Eye (tissue), 1 donor: ENCODE results near the gene GJB1.
A peak's percentile ranks its signal among the peaks of the same experiment; 100 is the strongest.
"Not testable (repeated sequence)": the region's sequence is repeated elsewhere in the genome, so short reads cannot be mapped to it uniquely, and the experiment has no call there.

Source experiments
- DNase-seq: peaks from one replicate; pipeline ENCODE4 v3.0.0-alpha.2; 2015

Gene GJB1

DNA sequence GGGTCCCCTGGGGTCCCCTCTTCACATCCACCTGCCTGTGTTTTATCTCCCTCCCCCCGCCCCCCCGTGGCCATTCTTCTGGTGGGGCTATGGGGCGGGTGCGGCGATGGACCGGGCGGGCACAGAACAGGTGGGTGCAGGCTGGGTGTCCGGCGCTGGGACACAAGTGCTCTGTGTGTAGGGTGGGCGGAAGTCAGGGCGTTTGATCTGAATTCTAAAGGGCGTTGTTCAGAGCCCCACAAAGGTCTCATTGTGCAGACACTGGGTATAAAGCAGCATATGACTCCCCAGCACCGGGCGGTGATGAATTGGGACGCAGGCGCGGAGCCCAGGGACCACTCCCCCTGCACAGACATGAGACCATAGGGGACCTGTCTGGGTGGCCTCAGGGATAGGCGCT, at the start of gene GJB1:
Gene GJB1, plus strand, starts transcription at position 296 of the 400 bp plus-strand sequence. CDS start 484 bp downstream, outside the sequence.
- no peak for DNase-seq

DNA sequence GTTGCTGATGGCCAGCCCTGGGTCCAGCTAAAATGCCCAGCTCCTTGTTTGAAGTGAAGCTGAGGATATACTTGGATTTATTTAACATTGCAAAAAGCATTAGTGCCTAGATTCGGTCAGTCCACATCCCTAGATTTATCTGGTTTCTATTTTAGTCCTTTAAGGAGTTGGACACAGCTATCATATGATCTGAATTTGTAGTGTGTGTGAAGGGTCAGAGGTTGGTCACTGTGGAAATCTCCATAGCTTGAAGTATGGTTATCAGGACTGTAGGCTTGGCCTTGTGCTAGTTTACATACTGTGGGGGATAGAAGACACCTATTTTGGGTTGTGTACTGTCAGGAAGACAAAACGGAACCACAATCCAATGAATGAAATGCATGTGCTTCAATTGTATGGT, 49.6 kb upstream of the GJB1 start:
- DNase-seq: no peak

DNA sequence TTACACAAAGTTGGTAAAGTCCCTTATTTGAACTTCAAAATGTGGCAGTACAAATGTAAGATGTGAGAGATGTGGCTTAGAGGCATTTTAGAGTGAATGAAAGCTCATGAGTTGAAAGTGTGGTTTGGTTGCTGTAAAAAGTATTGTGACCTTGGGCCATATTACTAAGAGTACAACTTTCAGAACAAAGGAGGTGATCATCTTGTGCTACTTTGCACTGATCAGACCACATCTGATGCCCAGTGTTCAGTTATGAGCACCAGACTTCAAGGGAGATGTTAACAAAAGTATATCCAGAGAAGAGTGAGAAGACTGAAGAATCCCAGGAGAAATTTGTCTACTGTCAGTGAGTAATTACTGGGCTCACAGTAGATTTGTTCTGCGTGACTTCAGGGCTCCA, 48.2 kb upstream of the GJB1 start:
- DNase-seq: no peak

DNA sequence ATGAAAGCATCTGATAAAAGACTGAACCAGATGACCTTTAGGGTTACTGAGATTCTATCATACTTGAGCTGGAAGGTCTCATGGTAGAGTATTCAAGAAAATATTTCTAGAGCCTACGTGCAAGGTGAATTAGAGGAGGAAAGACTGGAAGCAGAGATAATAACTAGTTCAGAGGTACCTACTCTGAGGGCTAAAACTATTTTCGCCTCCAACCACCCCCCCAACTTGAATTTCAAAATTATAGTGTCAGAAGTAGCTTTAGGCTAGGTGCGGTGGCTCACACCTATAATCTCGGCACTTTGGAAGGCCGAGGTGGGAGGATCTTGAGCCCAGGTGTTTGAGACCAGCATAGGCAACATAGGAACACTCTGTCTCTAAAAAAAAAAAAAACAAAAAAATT, 47.5 kb upstream of the GJB1 start:
- no peak for DNase-seq

DNA sequence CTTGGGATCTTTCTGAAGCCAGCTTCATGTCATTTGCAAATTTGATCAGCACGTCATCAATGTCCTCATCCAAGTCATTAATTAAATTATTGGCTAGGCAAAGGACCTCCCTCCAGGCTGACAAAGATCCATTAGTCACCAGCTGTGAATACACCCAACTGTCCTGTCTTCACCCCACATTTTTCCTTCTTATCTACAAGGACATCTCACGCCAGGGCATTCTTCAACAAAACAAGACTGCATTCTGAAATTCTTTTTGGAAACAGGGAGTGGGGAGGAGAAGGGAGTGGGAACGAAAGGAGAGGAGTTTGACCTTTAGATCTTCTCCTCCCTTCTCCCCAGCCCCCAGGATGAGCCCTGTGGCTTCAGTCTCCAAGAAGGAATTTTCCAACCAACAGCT, 45.7 kb upstream of the GJB1 start:
- no peak for DNase-seq

DNA sequence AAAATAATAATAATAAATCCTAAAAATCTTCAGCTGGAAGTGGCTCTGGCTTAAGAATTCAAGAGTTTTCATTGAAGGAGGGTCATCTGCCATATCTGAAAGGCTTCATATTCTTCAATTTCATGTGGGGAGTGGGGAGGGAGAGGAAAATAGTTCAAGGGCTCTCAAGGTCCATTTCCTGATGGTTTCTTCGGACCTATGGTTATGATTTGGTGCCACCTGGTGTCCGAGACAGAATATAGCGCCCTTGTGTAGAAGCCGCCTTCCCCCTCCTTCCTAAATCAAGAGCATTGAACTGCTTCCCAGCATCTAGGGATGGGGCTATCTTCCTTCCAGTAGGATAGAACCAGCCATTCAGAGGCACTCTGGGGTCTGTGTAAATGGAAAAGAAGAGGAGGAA, 44.1 kb upstream of the GJB1 start:
- peak; percentile 82 for DNase-seq

DNA sequence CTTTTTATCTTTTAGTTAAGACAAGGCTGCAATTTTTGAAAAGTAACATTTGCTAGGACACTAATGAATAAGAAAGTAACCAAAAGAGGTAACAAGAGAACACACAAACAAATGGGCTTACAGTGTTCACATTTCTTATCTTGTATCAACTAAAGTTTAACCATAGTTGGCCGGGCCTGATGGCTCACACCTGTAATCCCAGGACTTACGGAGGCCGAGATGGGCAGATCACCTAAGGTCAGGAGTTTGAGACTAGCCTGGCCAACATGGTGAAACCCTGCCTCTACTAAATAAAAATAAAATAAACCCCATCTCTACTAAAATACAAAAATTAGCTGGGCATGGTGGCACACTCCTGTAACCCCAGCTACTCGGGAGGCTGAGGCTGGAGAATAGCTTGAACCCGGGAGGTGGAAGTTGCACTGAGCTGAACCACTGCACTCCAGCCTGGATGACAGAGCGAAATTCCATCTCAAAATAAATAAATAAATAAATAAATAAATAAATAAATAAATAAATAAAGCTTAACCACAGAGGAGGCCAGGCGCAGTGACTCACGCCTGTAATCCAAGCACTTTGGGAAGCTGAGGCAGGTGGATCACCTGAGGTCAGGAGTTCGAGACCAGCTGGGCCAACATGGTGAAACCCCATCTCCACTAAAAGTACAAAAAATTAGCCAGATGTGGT, 42.3 kb upstream of the GJB1 start:
- DNase-seq: not testable (repeated sequence)

DNA sequence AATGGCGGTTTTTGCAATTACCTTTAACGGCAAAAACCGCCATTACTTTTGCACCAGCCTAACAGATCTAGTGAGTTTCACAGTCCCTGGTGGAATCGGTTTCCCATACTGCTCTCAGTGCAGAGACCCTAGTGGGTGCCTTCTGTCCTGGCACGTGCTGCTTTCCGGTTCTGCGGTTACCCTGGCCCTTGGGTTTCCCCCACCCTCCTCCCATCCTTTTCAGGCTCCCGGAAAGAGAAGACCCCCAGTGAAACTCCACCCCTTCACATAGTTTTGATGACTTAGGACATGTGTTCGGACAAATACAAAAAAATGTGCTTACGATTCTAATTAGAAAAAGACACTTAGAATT, 41.5 kb upstream of the GJB1 start:
- no peak for DNase-seq

DNA sequence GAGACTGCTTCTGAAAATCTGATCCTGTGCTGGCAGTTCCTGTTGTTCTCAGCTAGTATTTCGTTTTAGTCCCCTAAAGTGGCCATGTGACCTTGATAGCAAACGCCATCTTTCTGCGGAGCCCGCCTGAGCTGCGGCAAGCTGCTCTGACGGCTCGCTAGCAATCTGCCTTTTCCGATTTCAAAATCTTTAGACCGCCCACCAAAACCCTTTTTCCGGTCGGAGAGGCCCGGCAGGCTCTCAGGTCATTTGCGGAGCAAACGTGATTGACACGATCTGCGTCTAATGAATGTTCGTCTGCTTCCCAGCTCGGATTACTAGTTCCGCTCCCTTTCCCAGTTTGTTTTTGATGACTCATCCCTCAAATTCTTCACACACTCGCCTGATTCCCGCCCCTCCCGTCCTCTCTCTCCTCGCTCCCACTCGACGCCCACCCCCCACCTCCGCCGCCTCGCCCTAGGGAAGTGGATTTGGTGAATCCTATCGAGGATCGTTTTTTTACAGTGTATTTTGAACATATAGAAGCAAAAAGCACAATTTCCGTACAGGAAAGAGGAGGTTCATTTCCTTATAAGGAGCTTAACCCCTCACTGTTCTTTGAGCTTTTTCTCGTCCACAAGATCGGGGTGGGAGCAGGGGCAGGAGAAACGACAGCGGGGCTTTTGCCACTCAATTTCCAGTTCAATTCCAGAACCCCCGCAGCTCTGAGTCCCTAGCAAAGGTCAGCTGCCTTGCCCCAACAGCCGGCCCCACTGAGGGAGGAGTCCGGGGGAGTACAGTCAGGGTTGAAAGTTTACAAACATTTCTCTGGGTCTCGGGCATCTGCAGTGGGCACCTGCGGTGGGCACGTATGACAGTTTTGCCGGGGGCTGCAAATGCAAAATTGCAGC, 40.9 kb upstream of the GJB1 start:
- DNase-seq: peak; percentile 96

DNA sequence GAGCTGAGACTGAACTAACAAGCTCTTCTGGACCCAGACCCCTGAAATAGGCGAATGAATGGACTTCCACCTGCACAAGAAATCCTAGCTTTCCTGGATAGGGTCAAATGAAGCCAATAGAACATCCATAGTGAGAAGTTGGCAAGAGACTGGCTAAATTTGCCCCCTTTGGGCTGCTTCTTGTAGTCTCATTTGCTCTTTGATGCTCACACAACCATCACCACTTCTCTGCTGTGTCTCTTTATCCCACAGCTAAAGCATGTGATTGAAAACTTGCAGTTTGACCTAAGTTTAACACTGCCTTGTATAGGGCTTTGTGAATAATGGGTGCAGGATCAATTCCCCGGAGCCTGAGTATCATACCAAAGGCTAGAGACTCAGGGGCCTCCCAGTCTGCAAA, 40.2 kb upstream of the GJB1 start:
- peak; percentile 49 for DNase-seq

DNA sequence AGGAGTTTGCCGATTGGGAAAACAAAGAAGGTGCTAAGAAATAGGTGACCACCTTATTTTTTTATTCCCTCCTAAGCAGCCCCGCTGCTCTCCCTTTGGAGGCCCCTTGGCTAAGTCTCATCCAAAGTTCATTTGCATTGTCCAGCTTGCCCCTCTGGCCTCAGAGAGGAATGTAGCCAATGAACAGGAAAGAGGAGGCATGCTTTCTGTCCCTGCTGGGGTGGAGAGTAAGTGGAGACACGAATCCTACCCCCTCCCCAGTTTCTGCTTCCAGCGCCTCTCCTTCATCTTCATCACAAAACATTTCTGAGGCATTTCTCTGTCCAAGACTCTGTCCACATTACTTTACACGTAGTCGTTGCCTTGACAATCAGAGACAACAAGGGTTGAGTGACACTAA, 39.7 kb upstream of the GJB1 start:
- DNase-seq: peak; percentile 66

DNA sequence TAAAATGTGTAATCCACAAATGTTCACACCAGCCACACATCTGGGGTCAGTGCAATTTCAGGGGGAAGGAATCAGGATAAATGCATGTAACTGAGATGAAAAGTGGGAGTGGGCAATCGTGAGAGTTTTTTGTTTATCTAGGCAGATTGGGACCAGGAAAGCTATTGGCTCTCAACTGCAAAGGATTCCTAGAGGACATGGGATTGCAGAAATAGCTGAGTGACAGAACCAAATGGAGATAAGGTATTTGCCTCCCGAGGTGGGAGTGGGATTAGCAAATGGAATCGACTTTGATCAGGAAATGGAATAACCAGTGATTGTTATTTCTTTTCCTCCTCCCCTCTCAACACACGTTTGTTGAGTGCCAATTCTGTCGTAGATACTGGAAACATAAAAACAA, 38.9 kb upstream of the GJB1 start:
- DNase-seq: peak; percentile 18

DNA sequence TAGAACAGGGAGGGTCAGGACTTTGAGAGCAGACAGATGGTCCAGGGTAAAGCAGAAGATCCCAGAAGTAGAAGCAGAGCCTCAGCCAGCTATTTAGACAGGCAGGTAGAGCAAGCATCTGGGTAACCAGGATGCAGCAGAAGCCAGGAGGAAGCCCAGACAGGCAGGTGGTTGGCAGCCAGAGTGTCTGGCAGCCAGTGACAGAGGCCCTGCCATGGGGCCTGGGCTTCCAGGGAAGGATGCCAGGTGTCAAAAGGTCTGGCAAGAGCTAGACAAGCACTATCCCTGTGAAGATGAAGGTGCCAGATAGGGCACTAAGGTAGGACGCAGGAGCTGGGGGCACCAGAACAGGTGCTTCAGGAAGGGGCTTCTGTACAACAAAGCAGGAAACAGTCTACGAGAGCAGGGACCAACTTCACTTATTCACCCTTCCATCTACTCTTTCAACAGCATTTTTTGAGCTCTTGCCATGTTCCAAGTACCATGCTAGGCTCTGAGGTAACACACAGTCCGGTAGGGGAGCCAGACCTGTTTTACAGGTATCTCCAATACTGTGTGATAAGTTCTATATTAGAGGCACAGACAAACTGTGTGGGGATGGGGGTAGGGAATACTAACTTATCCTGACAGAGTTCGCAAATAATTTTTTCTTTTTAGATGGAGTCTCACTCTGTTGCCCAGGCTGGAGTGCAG, 38.1 kb upstream of the GJB1 start:
- DNase-seq: no peak

DNA sequence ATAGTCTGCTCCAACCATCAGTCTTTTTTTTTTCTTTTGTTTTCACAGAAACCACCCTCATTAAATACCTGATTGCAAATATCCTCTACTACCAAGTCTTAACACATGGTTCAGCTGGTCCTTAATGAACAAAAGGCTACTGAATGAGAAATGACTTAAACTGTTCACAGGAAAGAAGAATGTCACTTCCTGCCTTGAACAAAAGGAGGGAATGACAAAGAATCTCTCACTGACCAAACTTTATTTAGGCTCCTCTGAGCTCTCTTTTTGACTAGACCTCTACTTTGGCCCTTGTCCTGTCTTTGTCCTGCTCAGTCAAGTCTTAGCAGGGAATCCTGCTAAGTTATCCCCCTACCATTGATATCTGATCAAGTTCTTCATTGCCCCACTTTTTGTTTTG, 31.8 kb upstream of the GJB1 start:
- DNase-seq: no peak

DNA sequence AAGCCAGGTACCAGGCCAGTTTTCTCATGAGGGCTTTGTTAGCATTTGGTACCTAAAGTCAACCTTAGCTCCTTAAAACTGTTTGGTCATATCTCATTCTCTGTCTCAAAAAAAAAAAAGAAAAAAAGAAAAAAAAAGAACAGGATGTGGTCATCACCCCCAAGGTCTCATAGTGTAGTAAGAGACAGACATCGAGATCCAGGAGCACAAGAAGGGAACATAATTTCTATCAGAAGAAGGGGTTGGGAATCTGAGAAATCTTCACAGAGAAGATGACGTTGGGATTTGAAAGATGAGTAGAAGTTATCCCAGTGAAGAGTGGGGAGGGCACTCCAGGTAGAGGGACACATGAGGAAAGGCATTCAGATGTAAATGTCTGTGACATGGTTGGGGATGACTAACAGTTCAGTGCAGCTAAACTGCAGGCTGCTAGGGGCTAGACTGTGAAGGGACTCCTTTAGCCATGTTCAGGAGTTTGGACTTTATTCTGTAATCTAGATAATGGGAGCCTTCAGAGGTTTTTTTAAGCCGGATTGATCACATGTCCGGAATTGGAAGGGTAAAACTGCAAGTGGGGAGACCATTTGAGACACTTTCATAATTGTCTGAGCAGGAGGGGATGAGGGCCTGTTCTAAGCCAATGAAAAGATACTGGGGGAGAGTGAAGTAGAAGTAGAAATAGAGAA, 26.9 kb upstream of the GJB1 start:
- DNase-seq: no peak

DNA sequence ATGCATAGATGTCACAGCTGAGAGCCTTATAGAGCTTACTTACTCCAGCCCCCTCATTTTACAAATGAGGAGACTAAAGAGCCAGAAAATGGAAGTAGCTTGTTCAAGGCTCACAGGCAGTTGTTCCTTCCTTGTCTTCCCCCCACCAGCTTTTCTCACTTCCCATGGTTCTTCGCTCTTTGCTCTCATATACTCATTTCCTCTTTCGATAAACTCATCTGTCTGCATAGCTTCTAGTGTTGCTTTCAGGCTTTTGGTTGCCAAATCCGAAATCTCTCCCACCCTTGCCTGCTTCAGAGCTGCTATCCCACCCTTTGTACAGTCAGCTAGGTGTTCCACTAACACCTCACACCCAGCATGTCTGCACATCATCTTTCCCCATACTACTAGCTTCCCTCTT, 25.0 kb upstream of the GJB1 start:
- no peak for DNase-seq

DNA sequence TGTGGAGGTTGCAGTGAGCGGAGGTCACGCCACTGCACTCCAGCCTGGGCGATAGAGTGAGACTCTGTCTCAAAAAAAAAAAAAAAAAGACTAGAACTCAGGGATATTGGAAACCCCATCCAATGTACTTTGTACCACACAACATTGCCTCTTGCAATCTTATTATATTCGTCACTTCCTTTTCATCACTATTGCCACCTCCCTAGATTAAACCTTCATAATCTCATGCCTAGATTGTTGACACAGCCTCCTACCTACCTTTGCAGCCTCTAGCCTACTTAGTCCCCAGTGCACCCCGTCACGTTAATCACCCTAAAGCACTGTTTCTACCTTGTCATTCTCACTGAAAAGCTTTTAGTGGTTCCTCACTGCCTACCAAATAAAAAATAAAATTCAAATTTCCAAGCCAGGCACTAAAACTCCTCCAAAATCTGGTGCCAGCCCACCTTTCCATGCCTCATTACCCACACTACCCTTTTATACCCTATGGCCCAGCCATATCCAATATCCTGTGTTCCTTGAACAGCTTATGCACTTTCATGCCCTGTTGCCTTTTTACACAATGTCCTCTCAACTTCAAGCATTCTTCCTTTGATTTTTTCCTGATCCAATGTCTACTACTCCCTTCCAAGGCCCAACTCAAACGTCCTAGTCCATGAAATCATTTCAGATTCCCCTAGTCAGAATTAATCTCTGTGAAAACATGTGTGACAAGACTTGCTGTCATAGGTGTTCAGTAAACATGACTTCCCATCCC, 23.6 kb upstream of the GJB1 start:
- no peak for DNase-seq

DNA sequence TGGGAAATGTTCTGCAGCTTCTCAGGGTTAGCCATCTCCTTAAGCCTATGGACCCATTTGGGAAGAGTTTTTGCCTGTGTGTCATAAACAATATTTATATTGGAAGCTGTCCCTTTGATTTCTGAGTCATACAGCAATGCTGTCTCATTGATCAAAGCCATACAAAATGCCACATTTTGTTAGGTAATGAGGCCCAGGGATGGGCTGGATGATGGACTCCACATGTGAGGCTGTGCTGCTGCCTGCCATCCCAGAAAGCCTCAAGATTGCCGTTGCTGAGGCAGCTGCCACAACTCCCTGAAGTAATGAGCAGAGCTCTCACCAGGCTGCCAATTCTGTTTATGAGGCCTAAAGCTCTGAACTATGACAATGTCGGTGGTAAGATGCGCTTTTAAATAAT, 12.2 kb upstream of the GJB1 start:
- DNase-seq: peak; percentile 6

DNA sequence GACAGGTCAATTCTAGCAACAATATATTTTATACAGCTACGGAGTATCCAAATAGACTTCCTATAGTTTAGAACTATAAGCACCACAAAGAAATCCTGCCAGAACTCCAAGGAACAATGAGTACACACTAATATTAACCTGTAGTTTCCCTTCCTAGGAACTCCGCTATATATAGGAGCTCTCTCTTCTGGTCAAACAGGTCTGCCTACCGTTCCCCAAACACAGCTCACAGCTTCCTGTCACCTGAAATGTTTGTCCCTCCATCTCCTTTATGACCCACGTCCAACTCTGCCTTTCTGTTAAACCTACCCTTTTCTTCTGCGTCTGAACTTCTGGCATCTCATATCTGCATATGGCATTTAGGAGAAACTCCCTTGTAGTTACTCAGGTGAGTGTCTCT, 10.5 kb upstream of the GJB1 start:
- DNase-seq: no peak

DNA sequence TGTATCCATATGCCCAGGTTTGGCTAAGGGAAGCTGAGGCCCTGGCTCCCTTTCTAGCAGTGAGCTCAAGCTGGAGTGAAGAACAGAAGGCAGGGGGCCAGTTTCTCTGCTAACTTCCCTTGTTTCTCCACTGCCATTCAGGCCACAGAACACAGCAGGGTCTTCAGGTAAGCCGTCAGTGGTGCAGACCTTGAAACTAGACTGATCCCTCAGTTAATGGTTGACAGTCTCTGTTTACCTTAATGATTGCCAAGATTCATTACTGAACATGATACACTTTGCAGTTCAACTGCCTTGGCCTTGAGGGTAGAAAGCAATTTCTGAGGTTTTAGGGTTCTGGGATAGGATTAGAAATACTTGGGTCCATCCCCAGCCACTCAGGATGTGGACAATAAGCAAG, 8.9 kb upstream of the GJB1 start:
- DNase-seq: no peak

DNA sequence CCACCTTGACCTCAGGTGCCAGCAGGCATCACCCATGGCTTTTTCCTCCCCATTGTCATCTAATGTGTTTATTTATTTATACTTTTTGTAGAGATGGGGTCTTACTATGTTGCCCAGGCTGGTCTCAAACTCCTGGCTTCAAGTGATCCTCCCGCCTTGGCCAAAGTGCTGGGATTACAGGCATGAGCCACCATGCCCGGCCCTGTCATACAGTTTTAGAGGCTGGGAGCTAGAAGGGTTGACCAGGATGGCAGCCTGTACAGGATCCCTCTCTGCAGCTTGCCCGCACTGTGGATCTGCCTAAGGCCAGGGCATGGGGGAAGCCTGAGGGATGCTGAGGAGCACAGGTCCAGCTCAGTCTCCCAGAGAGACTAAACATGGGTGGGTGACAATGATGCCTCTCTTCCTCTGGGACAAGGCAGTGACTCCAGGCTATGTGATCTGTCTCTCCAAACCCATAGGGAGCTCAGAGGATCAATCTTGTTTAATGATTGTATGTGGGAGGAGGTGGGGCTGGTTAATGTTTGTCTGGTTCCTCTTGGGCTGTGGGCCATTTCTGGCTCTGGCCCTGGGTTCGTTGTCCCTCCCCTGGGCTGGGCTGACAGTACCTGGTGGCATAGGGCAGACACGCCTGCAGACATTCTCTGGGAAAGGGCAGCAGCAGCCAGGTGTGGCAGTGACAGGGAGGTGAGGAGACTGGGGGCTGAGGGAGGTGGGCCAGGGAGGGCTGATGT, 8.3 kb upstream of the GJB1 start:
- no peak for DNase-seq
